Fibroblast of lung (primary cell): ENCODE data around the gene NTN3.

ENCODE experiments used
- CTCF ChIP-seq, 2 donors: IDR thresholded peaks in 1 of 2; conservative IDR thresholded peaks in 1 of 2; 1 replicate in 1 of 2; 2 replicates in 1 of 2; pipeline ENCODE4 v1.5.1; 2011 to 2012; ENCODE audit warnings: low read length in 2 of 2, control low read depth in 1 of 2, inconsistent platforms in 1 of 2, low read depth in 1 of 2, mild to moderate bottlenecking in 1 of 2
- EZH2 ChIP-seq: IDR thresholded peaks from 2 replicates; pipeline ENCODE4 v1.5.1; 2012; ENCODE audit warnings: low read length, control low read depth, mild to moderate bottlenecking; ENCODE audit errors: missing control alignments

GRCh38 chr16:2477327-2477726, 6.2 kb downstream of the NTN3 start:
- no peak for TF ChIP-seq CTCF (conservative IDR thresholded peaks at IDR 0.05 in 1 of 2, IDR thresholded peaks at IDR 0.05 in 1 of 2; ENCODE audit: low read depth in 1 of 2, low read length in 2 of 2)
- no peak for TF ChIP-seq EZH2
